Duodenal mucosa (tissue), 2 donors: ENCODE measurements around the gene ACOX2.
"Not testable (repeated sequence)": the region's sequence is repeated elsewhere in the genome, so short reads cannot be mapped to it uniquely, and the experiment has no call there.

Experiments used
- H3K27ac ChIP-seq: one replicate; pipeline ENCODE4 v1.7.0; 2013; ENCODE audit warnings: low read depth, low read length
- H3K27me3 ChIP-seq, 2 donors: one replicate each; pipeline ENCODE4 v1.7.0; 2013; ENCODE audit warnings: low read length in 2 of 2, control low read depth in 1 of 2; ENCODE audit not compliant: insufficient read depth in 2 of 2, control insufficient read depth in 1 of 2
- H3K36me3 ChIP-seq, 2 donors: one replicate each; pipeline ENCODE4 v1.7.0; 2013; ENCODE audit warnings: low read length in 2 of 2, control low read depth in 1 of 2; ENCODE audit not compliant: insufficient read depth in 2 of 2, control insufficient read depth in 1 of 2
- H3K4me1 ChIP-seq, 2 donors: one replicate each; pipeline ENCODE4 v1.7.0; 2013; ENCODE audit warnings: low read length in 2 of 2, control low read depth in 1 of 2; ENCODE audit not compliant: insufficient read depth in 2 of 2, control insufficient read depth in 1 of 2
- H3K4me3 ChIP-seq, 2 donors: one replicate each; pipeline ENCODE4 v1.7.0; 2013; ENCODE audit warnings: low read length in 2 of 2, low read depth in 1 of 2
- H3K9ac ChIP-seq, 2 donors: one replicate each; pipeline ENCODE4 v1.7.0; 2013; ENCODE audit warnings: low read length in 2 of 2, low read depth in 1 of 2
- H3K9me3 ChIP-seq, 2 donors: one replicate each; pipeline ENCODE4 v1.7.0; 2013; ENCODE audit warnings: low read length in 2 of 2, control low read depth in 1 of 2; ENCODE audit not compliant: control insufficient read depth in 1 of 2

Gene ACOX2

DNA sequence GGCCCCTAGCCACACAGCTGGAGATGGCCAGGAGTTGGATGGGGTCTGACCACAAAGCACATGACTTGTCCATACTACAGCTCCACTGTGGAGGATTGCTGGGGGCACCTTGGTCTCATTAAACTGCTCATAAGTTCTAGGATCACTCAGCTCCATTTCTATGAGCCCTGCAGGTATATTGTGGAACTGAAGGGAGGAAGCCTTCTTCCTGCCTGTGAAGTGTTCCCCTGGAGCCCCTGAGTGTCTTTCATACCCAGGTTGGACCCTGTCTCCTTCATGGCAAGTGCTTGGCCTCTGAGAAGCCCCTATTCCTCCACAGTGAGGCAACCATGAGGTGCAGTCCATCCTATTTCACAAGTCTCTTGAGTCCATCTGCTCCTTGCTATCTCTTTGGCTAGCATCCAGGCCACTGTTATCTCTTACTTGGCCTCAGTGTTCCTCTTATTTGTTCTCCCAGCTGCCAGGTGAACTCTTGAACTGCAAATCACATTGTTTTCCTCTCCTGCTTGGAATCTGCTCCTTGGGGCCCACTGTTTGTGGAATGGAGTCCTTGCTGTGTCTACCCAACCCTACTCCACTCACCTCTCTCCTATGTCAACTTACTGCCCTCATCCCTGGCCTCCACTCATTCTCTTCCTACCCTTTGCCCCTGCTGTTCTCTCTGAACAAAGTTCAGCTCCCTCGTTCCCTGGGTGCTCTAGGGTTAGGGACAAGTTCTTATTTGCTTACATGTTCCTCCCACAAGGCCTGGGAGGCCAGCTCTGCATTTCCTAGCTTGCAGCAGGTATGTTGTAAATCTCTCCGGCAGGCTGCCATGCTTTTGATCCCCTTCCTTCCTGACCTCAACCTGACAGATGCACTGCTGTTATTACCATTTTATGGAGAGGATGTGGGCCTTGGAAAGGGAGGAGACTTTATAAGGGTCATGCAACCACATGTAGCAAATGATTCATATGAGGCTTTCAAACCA, 1.2 kb downstream of the ACOX2 start:
- Histone ChIP-seq H3K36me3 (peaks cover 13 to 26% of the 10 kb centered on the region in 2 donors), H3K4me3 (peak overlapping the region; percentile 61 to 63), H3K27ac (peak overlapping the region; percentile 11), H3K9ac (peak overlapping the region; percentile 77 to 78), H3K4me1 (peaks cover 44 to 45% of the 10 kb centered on the region in 2 donors), H3K9me3 (no peaks in the 10 kb centered on the region), H3K27me3 (no peaks in the 10 kb centered on the region)

DNA sequence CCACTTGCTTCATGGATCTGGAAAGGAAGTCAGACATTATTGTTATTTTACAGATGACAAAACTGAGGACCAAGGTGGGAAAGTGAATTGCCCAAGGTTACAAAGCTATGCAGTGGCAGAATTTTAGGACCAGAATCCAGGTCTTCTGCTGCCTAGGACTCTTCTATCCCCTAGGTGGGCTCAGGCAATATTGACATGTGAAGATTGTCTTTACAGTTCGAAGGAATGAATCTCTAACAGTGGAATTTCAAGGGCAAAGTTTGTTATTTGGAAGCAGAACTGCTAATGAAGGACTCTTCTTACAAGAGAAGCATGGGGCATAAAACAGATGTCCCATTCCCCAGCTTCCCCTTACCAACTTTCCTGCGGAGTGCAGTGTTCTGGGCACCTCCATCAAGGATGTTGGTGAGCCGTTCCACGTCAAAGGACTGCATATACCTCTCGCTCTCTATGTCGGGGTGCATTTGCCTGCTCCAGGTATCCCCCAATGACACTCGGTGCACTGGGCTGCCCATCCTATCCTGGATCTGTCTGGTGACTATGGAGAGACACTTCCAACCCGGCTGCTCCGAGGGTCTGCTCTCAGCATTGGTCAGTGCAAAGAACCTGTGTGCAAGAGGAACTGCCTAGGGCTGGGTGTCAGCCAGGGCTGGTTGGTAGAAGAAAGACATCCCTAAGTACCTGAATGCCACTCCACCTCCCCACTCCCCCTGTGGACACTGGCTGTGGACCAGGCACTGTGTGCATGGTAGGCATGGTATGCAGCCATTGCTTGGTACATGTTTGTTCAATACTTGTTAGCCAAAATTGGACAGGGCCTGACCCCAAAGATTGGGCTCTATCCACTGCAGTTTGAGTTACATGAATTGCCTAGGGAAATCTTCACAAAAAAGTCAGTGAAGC, 2.1 kb downstream of the ACOX2 start:
- H3K27me3 ChIP-seq, result no peaks in the 10 kb centered on the region
- H3K4me3 ChIP-seq, result peak overlapping the region in 1 of 2 donors; percentile 61
- H3K9me3 ChIP-seq, result no peaks in the 10 kb centered on the region
- no peak overlapping the region for H3K27ac ChIP-seq
- peaks cover 22 to 35% of the 10 kb centered on the region in 2 donors for H3K36me3 ChIP-seq
- peaks cover 44 to 45% of the 10 kb centered on the region in 2 donors for H3K4me1 ChIP-seq
- H3K9ac ChIP-seq, result no peak overlapping the region

DNA sequence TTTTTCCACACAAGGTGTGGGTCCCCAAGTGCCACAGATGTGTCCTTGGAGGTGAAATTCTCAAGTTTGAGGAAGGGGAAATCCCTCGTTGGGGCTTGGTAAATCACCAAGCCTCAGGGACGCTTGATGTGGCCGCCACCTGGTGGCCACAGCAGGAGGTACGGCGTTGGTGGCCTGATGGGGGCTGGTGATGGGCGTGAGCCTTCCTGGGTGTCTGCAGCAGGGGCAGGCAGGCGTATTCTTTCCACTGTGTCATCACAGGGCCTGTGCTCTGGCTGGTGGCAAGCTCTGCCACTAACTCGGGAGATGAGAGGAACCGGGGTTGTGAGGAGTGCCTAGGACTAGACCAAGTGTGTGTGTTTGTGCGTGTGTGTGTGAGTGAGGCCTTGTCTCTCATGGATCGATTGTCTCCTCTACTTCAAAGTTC, 4.2 kb downstream of the ACOX2 start:
- peaks cover 31 to 46% of the 10 kb centered on the region in 2 donors for H3K36me3 ChIP-seq
- H3K4me1 ChIP-seq, result peaks cover 40 to 43% of the 10 kb centered on the region in 2 donors
- no peak overlapping the region for H3K4me3 ChIP-seq
- no peaks in the 10 kb centered on the region for H3K27me3 ChIP-seq
- no peaks in the 10 kb centered on the region for H3K9me3 ChIP-seq
- no peak overlapping the region for H3K27ac ChIP-seq
- H3K9ac ChIP-seq, result no peak overlapping the region

DNA sequence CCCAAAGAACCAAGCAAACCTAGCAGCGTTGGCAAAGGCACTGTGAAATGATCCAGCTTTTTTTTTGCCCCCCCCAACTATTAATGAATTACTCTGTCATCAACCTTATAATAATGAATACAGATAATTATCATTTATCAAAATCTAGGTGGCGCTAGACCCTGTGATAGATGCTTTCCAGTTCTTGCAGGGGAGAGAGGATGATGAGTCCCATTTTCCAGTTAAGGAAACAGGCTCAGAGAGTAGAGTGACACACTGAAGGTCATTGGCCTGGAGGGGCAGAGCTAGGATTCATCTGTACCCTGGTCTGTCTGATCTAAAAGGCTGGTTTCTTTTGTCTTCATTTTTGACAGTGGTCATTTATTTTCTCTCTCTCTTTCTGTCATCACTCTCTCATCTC, 5.0 kb downstream of the ACOX2 start:
- Histone ChIP-seq H3K9ac (no peak overlapping the region), H3K4me3 (no peak overlapping the region), H3K9me3 (no peaks in the 10 kb centered on the region), H3K36me3 (peaks cover 32 to 46% of the 10 kb centered on the region in 2 donors), H3K27me3 (no peaks in the 10 kb centered on the region), H3K27ac (no peak overlapping the region), H3K4me1 (peaks cover 33 to 36% of the 10 kb centered on the region in 2 donors)

DNA sequence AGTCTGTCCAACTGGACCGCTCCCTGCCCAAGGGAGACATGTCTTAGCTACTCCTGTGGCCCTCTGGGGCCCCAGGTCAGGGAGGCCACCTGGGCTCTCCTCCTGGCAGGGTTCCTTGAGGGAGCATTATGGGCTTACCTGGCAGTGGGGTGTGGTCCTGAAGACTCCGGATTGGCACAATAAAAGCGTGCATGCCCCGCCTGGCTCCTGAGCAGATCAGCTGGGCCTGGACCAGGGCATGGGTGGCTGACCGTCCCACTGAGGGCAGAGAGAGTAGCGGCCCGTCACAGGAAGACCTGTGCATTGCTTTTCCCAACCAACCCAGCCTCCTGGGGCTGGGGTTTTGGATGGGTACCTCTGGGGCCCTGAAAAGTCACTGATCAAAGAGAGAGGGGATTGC, 5.4 kb downstream of the ACOX2 start:
- Histone ChIP-seq H3K4me1 (peaks cover 29 to 32% of the 10 kb centered on the region in 2 donors), H3K4me3 (no peak overlapping the region), H3K36me3 (peaks cover 36 to 49% of the 10 kb centered on the region in 2 donors), H3K27me3 (no peaks in the 10 kb centered on the region), H3K9me3 (no peaks in the 10 kb centered on the region), H3K9ac (no peak overlapping the region), H3K27ac (no peak overlapping the region)

DNA sequence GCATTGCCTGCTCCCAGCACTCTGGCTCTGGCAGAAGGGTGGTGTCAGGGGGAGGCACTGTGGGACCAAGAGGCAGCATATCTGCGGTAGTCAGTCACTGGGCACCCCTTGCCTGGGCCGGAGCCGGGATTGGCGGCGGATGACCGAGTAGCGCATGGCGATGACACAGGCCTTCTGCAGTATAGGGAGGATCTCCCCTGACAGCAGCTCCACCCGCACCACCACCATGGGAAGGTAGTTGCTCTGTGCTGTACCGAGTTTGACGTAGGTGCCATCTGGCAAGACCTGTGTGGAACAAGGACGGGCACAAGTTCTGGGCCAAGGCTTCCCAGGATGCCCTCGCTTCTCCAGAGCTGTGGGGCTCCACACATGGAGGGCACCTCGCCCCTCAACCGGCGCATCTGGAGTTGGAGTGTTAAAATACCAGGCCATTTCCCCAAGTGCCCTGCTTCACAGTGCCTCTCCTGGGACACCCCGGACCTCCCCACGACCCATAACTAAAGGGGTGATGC, 6.6 kb downstream of the ACOX2 start:
- Histone ChIP-seq H3K4me1 (peaks cover 17 to 21% of the 10 kb centered on the region in 2 donors), H3K9ac (no peak overlapping the region), H3K4me3 (no peak overlapping the region), H3K36me3 (peaks cover 38 to 58% of the 10 kb centered on the region in 2 donors), H3K9me3 (no peaks in the 10 kb centered on the region), H3K27ac (no peak overlapping the region), H3K27me3 (no peaks in the 10 kb centered on the region)

DNA sequence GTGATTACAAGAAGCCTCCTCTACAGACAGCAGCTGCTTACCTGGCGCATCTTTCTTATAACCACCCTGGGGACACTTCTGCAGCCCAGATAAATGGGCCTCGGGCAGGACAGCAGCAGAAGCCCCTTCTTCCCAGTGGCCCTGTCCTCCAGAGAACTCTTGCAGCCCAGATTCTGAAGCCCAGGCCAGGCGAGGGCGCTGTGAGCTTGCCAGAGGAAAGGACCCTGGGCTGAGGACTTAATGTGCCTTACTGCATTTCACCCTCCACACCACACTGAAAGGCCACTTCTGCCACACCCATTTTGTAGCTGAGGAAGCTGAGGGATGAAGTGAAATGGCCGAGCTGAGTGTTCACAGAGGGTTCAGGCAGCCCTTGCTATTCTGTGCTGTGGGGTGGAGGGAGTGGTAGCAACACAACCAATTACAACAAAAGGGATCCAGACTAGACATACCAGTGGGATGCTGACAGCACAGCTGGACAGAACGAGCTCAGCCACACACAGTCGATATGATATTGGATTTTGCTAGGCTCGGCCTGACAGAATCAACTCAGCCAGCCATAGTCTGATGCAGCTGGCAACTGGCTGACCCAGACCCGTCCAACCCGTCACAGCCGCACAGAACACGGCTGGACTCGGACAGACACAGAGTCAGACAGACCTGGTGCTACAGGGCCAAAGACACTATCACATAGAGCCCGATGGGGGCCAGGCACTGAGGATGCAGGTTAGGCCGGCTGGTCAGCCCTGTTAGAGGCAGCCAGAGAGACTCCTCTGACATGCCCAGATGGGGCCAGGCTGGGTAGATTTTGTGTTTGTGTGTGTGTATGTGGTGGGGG, 7.3 kb downstream of the ACOX2 start:
- Histone ChIP-seq H3K27me3 (no peaks in the 10 kb centered on the region), H3K9me3 (no peaks in the 10 kb centered on the region), H3K9ac (no peak overlapping the region), H3K4me1 (peaks cover 10 to 14% of the 10 kb centered on the region in 2 donors), H3K36me3 (peaks cover 40 to 62% of the 10 kb centered on the region in 2 donors), H3K27ac (no peak overlapping the region), H3K4me3 (no peak overlapping the region)

DNA sequence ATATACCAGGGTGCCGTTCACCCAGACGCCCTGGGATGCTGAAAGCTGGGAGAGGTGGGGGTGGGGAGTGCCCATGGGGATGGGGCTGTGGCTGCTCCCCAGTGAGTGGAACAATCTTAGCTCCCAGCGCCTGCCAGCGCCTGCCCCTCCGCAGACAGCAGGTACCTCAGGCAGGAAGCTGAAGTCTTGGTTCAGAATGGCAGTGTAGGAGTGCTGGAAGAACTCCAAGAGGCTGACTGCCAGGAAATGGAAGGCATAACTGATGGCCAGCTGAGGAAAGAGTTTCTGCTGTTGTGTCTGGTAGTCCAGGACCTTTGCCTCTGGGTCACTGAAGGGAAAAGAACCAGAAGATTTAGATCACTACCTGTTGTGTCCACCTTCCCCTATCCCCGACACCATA, 8.4 kb downstream of the ACOX2 start:
- no peak overlapping the region for H3K27ac ChIP-seq
- peaks cover 48 to 64% of the 10 kb centered on the region in 2 donors for H3K36me3 ChIP-seq
- no peaks in the 10 kb centered on the region for H3K27me3 ChIP-seq
- H3K4me3 ChIP-seq, result no peak overlapping the region
- H3K4me1 ChIP-seq, result peaks cover 9 to 12% of the 10 kb centered on the region in 2 donors
- no peaks in the 10 kb centered on the region for H3K9me3 ChIP-seq
- no peak overlapping the region for H3K9ac ChIP-seq

DNA sequence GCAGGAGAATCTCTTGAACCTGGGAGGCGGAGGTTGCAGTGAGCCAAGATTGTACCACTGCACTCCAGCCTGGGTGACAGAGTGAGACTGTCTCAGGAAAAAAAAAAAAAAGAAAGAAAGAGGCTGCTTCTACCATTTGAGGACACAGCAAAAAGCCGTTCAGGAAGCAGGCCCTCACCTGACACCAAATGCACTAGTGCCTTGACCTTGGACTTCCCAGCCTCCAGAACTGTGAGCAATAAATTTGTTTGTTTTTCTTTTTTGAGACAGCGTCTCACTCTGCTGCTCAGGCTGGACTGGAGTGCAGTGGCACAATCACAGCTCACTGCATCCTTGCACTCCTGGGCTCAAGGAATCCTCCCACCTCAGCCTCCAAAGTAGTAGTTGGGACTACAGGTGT, 9.6 kb downstream of the ACOX2 start:
- not testable (repeated sequence) for H3K9ac ChIP-seq, H3K9me3 ChIP-seq, H3K27ac ChIP-seq, H3K4me1 ChIP-seq, H3K4me3 ChIP-seq, H3K27me3 ChIP-seq
- peaks cover 52 to 64% of the 10 kb centered on the region in 2 donors for H3K36me3 ChIP-seq
